Measurements from ENCODE around the gene SLC35F1. TPM values are rescaled to one million over a fixed set of nuclear protein-coding genes. Genes with fewer than 3 reads are reported as not detected.
"Not testable (repeated sequence)": the region's sequence is repeated elsewhere in the genome, so short reads cannot be mapped to it uniquely, and the experiment has no call there.

SLC35F1 gene
- 0.43 TPM in 1 of 2 replicates, not detected in the other for total RNA-seq

GRCh38 chr6:117906958-117907600 is at the start of gene SLC35F1:
SLC35F1 (plus strand) TSS chr6:117907264.
- no peak for DNase-seq (ENCODE audit: low read depth)
- peak; percentile 27 for TF ChIP-seq CTCF (conservative IDR thresholded peaks at IDR 0.05; ENCODE audit: low read depth, low read length)

GRCh38 chr6:117858601-117859000 is 48.5 kb upstream of the SLC35F1 start:
- not testable (repeated sequence) for DNase-seq (ENCODE audit: low read depth); H3K4me3 ChIP-seq (ENCODE audit: low read depth, low read length)

More at GRCh38 chr6:117906958-117907600, at the start of gene SLC35F1:
- H3K4me3 ChIP-seq (ENCODE audit: low read depth, low read length): peak within 1 kb of the TSS; percentile 46

DNA sequence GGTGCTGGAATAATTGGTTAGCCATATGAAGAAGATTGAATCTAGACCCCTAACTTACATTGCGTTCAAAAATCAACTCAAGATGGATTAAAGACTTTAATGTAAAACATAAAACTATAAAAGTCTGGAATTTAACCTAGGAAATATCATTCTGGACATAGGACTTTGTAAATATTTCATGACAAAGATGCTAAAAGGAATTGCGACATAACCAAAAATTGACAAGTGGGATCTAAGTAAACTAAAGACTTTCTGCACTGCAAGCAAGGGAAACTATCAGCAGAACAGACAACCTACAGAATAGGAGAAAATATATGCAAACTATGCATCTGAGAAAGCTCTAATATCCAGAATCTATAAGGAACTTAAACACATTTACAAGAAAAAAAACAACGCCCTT is 45.5 kb upstream of the SLC35F1 start:
- no peak for TF ChIP-seq CTCF (conservative IDR thresholded peaks at IDR 0.05; ENCODE audit: low read depth, low read length)
- H3K4me3 ChIP-seq (ENCODE audit: low read depth, low read length): no peak overlapping the region
- DNase-seq (ENCODE audit: low read depth): no peak

DNA sequence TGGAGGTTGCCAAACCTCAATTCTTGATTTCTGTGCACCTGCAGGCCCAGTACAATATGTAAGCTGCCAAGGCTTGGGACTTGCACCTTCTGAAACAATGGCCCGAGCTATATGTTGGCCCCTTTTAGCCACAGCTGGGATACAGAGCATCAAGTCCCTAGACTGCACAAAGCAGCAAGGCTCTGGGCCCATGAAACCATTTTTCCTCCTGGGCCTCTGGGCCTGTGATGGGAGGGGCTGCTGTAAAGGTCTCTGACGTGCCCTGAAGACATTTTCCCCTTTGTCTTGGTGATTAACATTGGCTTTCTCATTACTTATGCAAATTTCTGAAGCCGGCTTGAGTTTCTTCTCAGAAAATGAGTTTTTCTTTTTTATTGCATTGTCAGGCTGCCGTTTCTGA is 40.5 kb upstream of the SLC35F1 start:
- TF ChIP-seq CTCF (conservative IDR thresholded peaks at IDR 0.05; ENCODE audit: low read depth, low read length): no peak
- DNase-seq (ENCODE audit: low read depth): no peak
- H3K4me3 ChIP-seq (ENCODE audit: low read depth, low read length): no peak overlapping the region

- no peak overlapping the region for H3K4me3 ChIP-seq (ENCODE audit: low read depth, low read length)
- DNase-seq (ENCODE audit: low read depth): no peak
- TF ChIP-seq CTCF (conservative IDR thresholded peaks at IDR 0.05; ENCODE audit: low read depth, low read length): no peak
Observed at GRCh38 chr6:117870486-117871242, 36.4 kb upstream of the SLC35F1 start.

DNA sequence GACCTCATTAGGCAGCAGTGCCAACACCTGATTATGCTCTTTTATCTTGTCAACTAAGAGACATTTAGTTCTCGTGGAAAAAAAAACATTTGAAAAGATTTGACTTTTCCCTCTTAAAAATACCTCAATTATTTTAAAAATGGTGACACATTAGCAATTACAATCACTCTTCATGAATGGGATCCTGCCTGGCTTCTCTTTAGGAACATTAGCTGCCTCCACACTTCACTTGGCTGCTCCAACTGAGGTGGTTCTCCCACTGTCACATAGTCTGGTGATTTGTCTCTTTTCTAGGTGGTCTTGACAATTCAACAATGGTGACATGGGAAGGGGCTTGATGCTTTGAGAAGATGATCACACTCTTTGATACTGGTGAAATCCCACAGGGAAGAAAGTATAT is 26.2 kb upstream of the SLC35F1 start:
- TF ChIP-seq CTCF (conservative IDR thresholded peaks at IDR 0.05; ENCODE audit: low read depth, low read length): no peak
- no peak for DNase-seq (ENCODE audit: low read depth)
- H3K4me3 ChIP-seq (ENCODE audit: low read depth, low read length): no peak overlapping the region

DNA sequence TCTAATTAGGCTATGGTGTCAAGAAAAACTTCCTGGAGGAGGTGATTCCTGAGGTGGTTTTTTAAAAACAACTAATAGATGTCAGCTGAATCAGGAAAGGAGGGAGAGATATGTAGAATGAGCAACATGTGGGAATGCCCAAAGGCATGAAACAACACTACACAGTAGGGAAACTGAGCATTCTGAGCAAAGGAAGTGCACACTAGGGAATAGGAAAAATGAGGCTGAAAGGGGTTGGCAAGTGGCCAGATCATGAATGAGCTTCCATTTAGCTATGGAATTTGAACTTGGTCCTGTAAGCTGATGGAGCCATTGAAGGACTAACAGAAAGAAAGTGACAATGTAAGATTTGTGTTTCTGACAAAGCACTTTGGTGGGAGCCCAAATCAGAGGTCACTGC is 16.9 kb upstream of the SLC35F1 start:
- no peak for TF ChIP-seq CTCF (conservative IDR thresholded peaks at IDR 0.05; ENCODE audit: low read depth, low read length)
- DNase-seq (ENCODE audit: low read depth): no peak
- no peak overlapping the region for H3K4me3 ChIP-seq (ENCODE audit: low read depth, low read length)

All from epithelial cell of proximal tubule (primary cell).